GM12864 (cell line): Measurements from ENCODE around the gene KCNN3.

Experiments
- DNase-seq: peaks from one replicate; pipeline ENCODE4 v3.0.0-alpha.2; 2011; ENCODE audit warnings: low read depth
- H3K4me3 ChIP-seq: 2 replicates; pipeline ENCODE4 v1.5.1; 2011; ENCODE audit warnings: mild to moderate bottlenecking, low read depth, low read length, control low read depth
- CTCF ChIP-seq: IDR thresholded peaks from 2 replicates; pipeline ENCODE4 v1.5.1; 2011; ENCODE audit warnings: low read depth, mild to moderate bottlenecking, moderate library complexity, low read length, control low read depth, inconsistent platforms; ENCODE audit errors: missing control alignments

The KCNN3 gene

GRCh38 chr1:154717528-154717924, 152.6 kb downstream of the KCNN3 start:
- DNase-seq, result no peak
- TF ChIP-seq CTCF, result no peak
- no peak overlapping the region for H3K4me3 ChIP-seq

GRCh38 chr1:154716614-154717527, 153.2 kb downstream of the KCNN3 start:
- no peak overlapping the region for H3K4me3 ChIP-seq
- TF ChIP-seq CTCF, result no peak
- DNase-seq, result no peak

- DNase-seq, result no peak
These were observed 154.1 kb downstream of the KCNN3 start for GRCh38 chr1:154716011-154716410.

GRCh38 chr1:154715385-154715784, 154.7 kb downstream of the KCNN3 start:
- no peak for TF ChIP-seq CTCF
- H3K4me3 ChIP-seq, result no peak overlapping the region
- no peak for DNase-seq

More at GRCh38 chr1:154716011-154716410, 154.1 kb downstream of the KCNN3 start:
- no peak overlapping the region for H3K4me3 ChIP-seq
- no peak for TF ChIP-seq CTCF

- no peak for DNase-seq
- H3K4me3 ChIP-seq, result no peak overlapping the region
- TF ChIP-seq CTCF, result no peak
These were observed 155.4 kb downstream of the KCNN3 start for GRCh38 chr1:154714638-154715037.

GRCh38 chr1:154714052-154714623, 155.9 kb downstream of the KCNN3 start:
- no peak overlapping the region for H3K4me3 ChIP-seq
- DNase-seq, result no peak
- no peak for TF ChIP-seq CTCF
